ENCODE measurements around the gene OGN. TPM values are rescaled to one million over a fixed set of nuclear protein-coding genes. Genes with fewer than 3 reads are reported as not detected.

The OGN gene
- total and polyA plus RNA-seq, 2 experiments from 2014 or later: 16.7 to 43.5 TPM

GRCh38 chr9:92359394-92359995 is 44.9 kb downstream of the OGN start:
- Histone ChIP-seq H3K4me3 (no peak overlapping the region), H3K4me2 (peak overlapping the region; percentile 19)
- 18% methylated on average over 2 of the region's 2 CpGs for WGBS (ENCODE audit: low lambda C conversion rate, missing lambda C conversion rate)

GRCh38 chr9:92353051-92353450 is 51.3 kb downstream of the OGN start:
- Histone ChIP-seq H3K9me2 (replicated peaks; ENCODE audit: insufficient read depth) (no peaks in the 10 kb centered on the region), H3K4me1 (ENCODE audit: insufficient read depth) (peaks cover 10% of the 10 kb centered on the region), H3K4me2 (no peak overlapping the region), H4K20me1 (ENCODE audit: insufficient read depth, poor library complexity, severe bottlenecking) (no peaks in the 10 kb centered on the region), H3K4me3 (no peak overlapping the region), H3K79me2 (no peaks in the 10 kb centered on the region), H3K27ac (no peak overlapping the region), H2AFZ (no peak overlapping the region), H3K9me3 (ENCODE audit: low read depth) (no peaks in the 10 kb centered on the region), H3K27me3 (no peaks in the 10 kb centered on the region), H3K36me3 (replicated peaks; ENCODE audit: insufficient read depth, low read depth) (no peaks in the 10 kb centered on the region)
- TF ChIP-seq EZH2phosphoT487 (IDR thresholded peaks at IDR 0.05; ENCODE audit: low read depth, severe bottlenecking, unreplicated experiment): no peak
- no peak for TF ChIP-seq EZH2 (IDR thresholded peaks at IDR 0.05; ENCODE audit: borderline replicate concordance)
- no peak for TF ChIP-seq CTCF (IDR thresholded peaks at IDR 0.05; ENCODE audit: poor library complexity)
- DNase-seq (ENCODE audit: low spot score): no peak
- WGBS (ENCODE audit: low lambda C conversion rate, missing lambda C conversion rate): 81% methylated on average over 6 of the region's 6 CpGs

More at GRCh38 chr9:92359394-92359995, 44.9 kb downstream of the OGN start:
- DNase-seq (ENCODE audit: low spot score): peak; percentile 38
- Histone ChIP-seq H4K20me1 (ENCODE audit: insufficient read depth, poor library complexity, severe bottlenecking) (no peaks in the 10 kb centered on the region), H2AFZ (peak overlapping the region; percentile 64), H3K9me3 (ENCODE audit: low read depth) (no peaks in the 10 kb centered on the region), H3K79me2 (no peaks in the 10 kb centered on the region), H3K27ac (peak overlapping the region; percentile 67), H3K27me3 (no peaks in the 10 kb centered on the region), H3K9me2 (replicated peaks; ENCODE audit: insufficient read depth) (no peaks in the 10 kb centered on the region), H3K4me1 (ENCODE audit: insufficient read depth) (peaks cover 5% of the 10 kb centered on the region), H3K36me3 (replicated peaks; ENCODE audit: insufficient read depth, low read depth) (no peaks in the 10 kb centered on the region)
- TF ChIP-seq EZH2 (IDR thresholded peaks at IDR 0.05; ENCODE audit: borderline replicate concordance): no peak
- TF ChIP-seq EZH2phosphoT487 (IDR thresholded peaks at IDR 0.05; ENCODE audit: low read depth, severe bottlenecking, unreplicated experiment): no peak
- no peak for TF ChIP-seq CTCF (IDR thresholded peaks at IDR 0.05; ENCODE audit: poor library complexity)

GRCh38 chr9:92350740-92351133 is 53.6 kb downstream of the OGN start:
- Histone ChIP-seq H3K27ac (peak overlapping the region; percentile 86), H3K9me3 (ENCODE audit: low read depth) (no peaks in the 10 kb centered on the region), H3K27me3 (no peaks in the 10 kb centered on the region), H3K4me1 (ENCODE audit: insufficient read depth) (peaks cover 10% of the 10 kb centered on the region), H3K4me2 (peak overlapping the region; percentile 4), H2AFZ (no peak overlapping the region), H3K9me2 (replicated peaks; ENCODE audit: insufficient read depth) (no peaks in the 10 kb centered on the region), H3K79me2 (no peaks in the 10 kb centered on the region), H3K36me3 (replicated peaks; ENCODE audit: insufficient read depth, low read depth) (no peaks in the 10 kb centered on the region), H3K4me3 (no peak overlapping the region), H4K20me1 (ENCODE audit: insufficient read depth, poor library complexity, severe bottlenecking) (no peaks in the 10 kb centered on the region)
- DNase-seq (ENCODE audit: low spot score): no peak
- TF ChIP-seq EZH2phosphoT487 (IDR thresholded peaks at IDR 0.05; ENCODE audit: low read depth, severe bottlenecking, unreplicated experiment) (no peak), EZH2 (IDR thresholded peaks at IDR 0.05; ENCODE audit: borderline replicate concordance) (no peak), CTCF (IDR thresholded peaks at IDR 0.05; ENCODE audit: poor library complexity) (no peak)
